Panc1 (cell line): ENCODE data around the gene HOTAIR.

ENCODE experiments used
- CTCF ChIP-seq: fragments of 450-650 bp; IDR thresholded peaks from 2 replicates; pipeline ENCODE4 v1.5.1; 2017; ENCODE audit warnings: mild to moderate bottlenecking
- POLR2AphosphoS5 ChIP-seq: IDR thresholded peaks from 2 replicates; pipeline ENCODE4 v1.6.1; 2012; ENCODE audit warnings: mild to moderate bottlenecking, low read depth, low read length, moderate library complexity
- REST ChIP-seq, 2 experiments: IDR thresholded peaks; 2 replicates each; pipeline ENCODE4 v1.6.1; 2011 to 2012; ENCODE audit warnings: low read depth in 2 of 2, control low read depth in 1 of 2, low read length in 1 of 2, mild to moderate bottlenecking in 1 of 2, moderate library complexity in 1 of 2; ENCODE audit not compliant: insufficient read depth in 1 of 2
- SIN3A ChIP-seq: IDR thresholded peaks from 2 replicates; pipeline ENCODE4 v1.6.1; 2012; ENCODE audit warnings: low read depth, mild to moderate bottlenecking, low read length, moderate library complexity, borderline replicate concordance; ENCODE audit not compliant: insufficient read depth

- TF ChIP-seq POLR2AphosphoS5 (no peak), CTCF (no peak), REST (IDR thresholded peaks at IDR 0.05; ENCODE audit: insufficient read depth in 1 of 2, low read depth in 2 of 2, low read length in 1 of 2) (no peak), SIN3A (no peak)
Measured at GRCh38 chr12:53928054-53928835, 46.5 kb downstream of the HOTAIR start.
